Uterus (tissue), 4 donors: Measurements from ENCODE around the gene HOXC4. TPM values are rescaled to one million over a fixed set of nuclear protein-coding genes. Genes with fewer than 3 reads are reported as not detected.
A peak's percentile ranks its signal among the peaks of the same experiment; 100 is the strongest.

Experiments
- DNase-seq, 2 donors: peaks; one replicate each; pipeline ENCODE4 v3.0.0-alpha.2; 2019 to 2020
- H3K27ac ChIP-seq, 2 donors: fragments of 200-600 bp; sonication (generic); 1 replicate in 1 of 2; 2 replicates in 1 of 2; pipeline ENCODE4 v1.5.1; 2016 to 2018
- H3K27me3 ChIP-seq, 2 donors: fragments of 200-600 bp; sonication (generic); one replicate each; pipeline ENCODE4 v1.5.1; 2018 to 2019; ENCODE audit warnings: control low read depth in 1 of 2
- H3K36me3 ChIP-seq, 2 donors: fragments of 200-600 bp; sonication (generic); one replicate each; pipeline ENCODE4 v1.5.1; 2019; ENCODE audit warnings: control low read depth in 1 of 2
- H3K4me1 ChIP-seq, 2 donors: fragments of 200-600 bp; sonication (generic); one replicate each; pipeline ENCODE4 v1.5.1; 2018 to 2019; ENCODE audit warnings: control low read depth in 1 of 2
- H3K4me3 ChIP-seq, 2 donors: fragments of 200-600 bp; sonication (generic); 1 replicate in 1 of 2; 2 replicates in 1 of 2; pipeline ENCODE4 v1.5.1; 2018 to 2019; ENCODE audit warnings: mild to moderate bottlenecking in 1 of 2
- H3K9me3 ChIP-seq, 2 donors: fragments of 200-600 bp; sonication (generic); one replicate each; pipeline ENCODE4 v1.5.1; 2019; ENCODE audit warnings: control low read depth in 1 of 2
- POLR2A ChIP-seq, 2 donors: fragments of 450-650 bp; IDR thresholded peaks; one replicate each; pipeline ENCODE4 v1.6.1; 2016; ENCODE audit warnings: antibody characterized with exemption in 2 of 2, mild to moderate bottlenecking in 1 of 2, moderate library complexity in 1 of 2
- intact Hi-C: fragments of 100-400 bp; cut with DNase I; formaldehyde crosslinking; loops from one replicate; pipeline ENCODE4 v1.15.1; 2023; ENCODE audit warnings: low total_unique reads
- total RNA-seq, 4 donors: library from RNA; depleted of rRNA in 3 of 4; stranded (reverse); fragments of >200 nt in 3 of 4; gene quantifications; one replicate each; pipeline versions ENCODE4 v1.1.0 to v1.2.4, GENCODE V29; 2014 to 2023
- TF ChIP-seq, protein P1 (sequence below), 4 experiments: fragments of 200-600 bp in 2 of 4; fragments of 450-650 bp in 2 of 4; sonication (generic) in 2 of 4; IDR thresholded peaks; one replicate each; pipeline ENCODE4 v1.5.1; 2016 to 2019; ENCODE audit warnings: antibody characterized with exemption in 4 of 4, mild to moderate bottlenecking in 2 of 4, moderate library complexity in 1 of 4
- donor health status: DM: yes; HTN: yes; CAD: no.

HOXC4 gene
- total RNA-seq, 4 donors from 2014 or later, result 0.83 to 28.6 (median 1.2) TPM; not detected in 1

- H3K27ac ChIP-seq, result peak overlapping the region; percentile 84
- H3K4me3 ChIP-seq, result peak overlapping the region in 1 of 2 donors; percentile 49
- no peaks in the 10 kb centered on the region for H3K36me3 ChIP-seq
- H3K27me3 ChIP-seq, result peaks cover 0 to 13% of the 10 kb centered on the region in 2 donors
- TF ChIP-seq, protein P1, sequence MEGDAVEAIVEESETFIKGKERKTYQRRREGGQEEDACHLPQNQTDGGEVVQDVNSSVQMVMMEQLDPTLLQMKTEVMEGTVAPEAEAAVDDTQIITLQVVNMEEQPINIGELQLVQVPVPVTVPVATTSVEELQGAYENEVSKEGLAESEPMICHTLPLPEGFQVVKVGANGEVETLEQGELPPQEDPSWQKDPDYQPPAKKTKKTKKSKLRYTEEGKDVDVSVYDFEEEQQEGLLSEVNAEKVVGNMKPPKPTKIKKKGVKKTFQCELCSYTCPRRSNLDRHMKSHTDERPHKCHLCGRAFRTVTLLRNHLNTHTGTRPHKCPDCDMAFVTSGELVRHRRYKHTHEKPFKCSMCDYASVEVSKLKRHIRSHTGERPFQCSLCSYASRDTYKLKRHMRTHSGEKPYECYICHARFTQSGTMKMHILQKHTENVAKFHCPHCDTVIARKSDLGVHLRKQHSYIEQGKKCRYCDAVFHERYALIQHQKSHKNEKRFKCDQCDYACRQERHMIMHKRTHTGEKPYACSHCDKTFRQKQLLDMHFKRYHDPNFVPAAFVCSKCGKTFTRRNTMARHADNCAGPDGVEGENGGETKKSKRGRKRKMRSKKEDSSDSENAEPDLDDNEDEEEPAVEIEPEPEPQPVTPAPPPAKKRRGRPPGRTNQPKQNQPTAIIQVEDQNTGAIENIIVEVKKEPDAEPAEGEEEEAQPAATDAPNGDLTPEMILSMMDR (IDR thresholded peaks at IDR 0.05), result no peak
- no peak for TF ChIP-seq POLR2A (IDR thresholded peaks at IDR 0.05)
- no peaks in the 10 kb centered on the region for H3K9me3 ChIP-seq
- no peak for DNase-seq
- no peaks in the 10 kb centered on the region for H3K4me1 ChIP-seq
- intact Hi-C loops, result no loop called here
Measured at GRCh38 chr12:54019924-54020590, 33.6 kb upstream of the HOXC4 start.

DNA sequence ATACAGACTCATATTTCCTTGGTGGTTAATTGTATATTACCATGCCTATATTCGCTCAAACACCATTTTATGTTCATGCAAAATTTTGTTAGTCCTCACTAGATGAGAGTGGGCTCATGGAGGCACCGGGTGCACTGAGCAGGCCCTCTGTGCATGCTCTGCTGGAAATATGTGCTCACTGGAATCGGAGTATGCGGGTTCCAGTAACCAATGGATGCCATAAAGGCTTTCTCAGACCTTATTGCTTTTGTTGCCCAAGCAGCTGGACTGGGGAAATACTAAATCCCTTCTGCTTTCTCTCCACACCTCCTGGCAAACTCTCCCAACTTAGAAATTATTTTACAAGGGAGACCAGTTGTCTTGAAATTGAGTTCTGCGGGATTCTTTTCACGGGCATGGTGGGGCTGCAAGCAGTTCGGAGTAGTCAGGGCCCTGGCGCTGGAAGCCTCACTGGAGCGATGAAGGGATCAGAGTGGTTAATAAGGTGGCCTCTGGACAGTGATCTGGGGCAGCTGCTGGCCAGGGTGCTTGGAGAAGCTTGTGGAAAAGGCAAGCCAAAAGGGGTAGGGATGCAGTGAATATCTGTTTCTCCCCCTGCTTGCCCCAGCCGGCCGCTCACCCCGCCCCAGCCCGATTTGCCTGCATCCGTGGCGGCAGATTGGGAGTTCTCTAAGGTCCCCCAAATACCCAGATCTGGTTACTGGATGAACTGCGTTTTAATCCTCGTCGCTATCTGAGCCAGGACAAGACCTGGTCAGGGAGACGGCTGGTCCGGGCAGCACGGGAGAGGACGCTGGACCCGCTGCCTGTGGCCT is 32.8 kb upstream of the HOXC4 start:
- intact Hi-C loops, result no loop called here
- peak overlapping the region in 1 of 2 donors; percentile 49 for H3K4me3 ChIP-seq

GRCh38 chr12:54021432-54022013 is 32.1 kb upstream of the HOXC4 start:
- no peak for DNase-seq
- intact Hi-C loops, result no loop called here
- Histone ChIP-seq H3K4me3 (peak overlapping the region in 1 of 2 donors; percentile 49), H3K27ac (no peak overlapping the region), H3K4me1 (no peaks in the 10 kb centered on the region), H3K36me3 (no peaks in the 10 kb centered on the region), H3K27me3 (peaks cover 0 to 15% of the 10 kb centered on the region in 2 donors), H3K9me3 (no peaks in the 10 kb centered on the region)
- TF ChIP-seq, protein P1 (IDR thresholded peaks at IDR 0.05), result no peak
- TF ChIP-seq POLR2A (IDR thresholded peaks at IDR 0.05), result no peak

More for the DNA sequence above, 32.8 kb upstream of the HOXC4 start:
- Histone ChIP-seq H3K27ac (no peak overlapping the region), H3K9me3 (no peaks in the 10 kb centered on the region), H3K27me3 (peaks cover 0 to 14% of the 10 kb centered on the region in 2 donors), H3K4me1 (no peaks in the 10 kb centered on the region), H3K36me3 (no peaks in the 10 kb centered on the region)
- no peak for DNase-seq
- TF ChIP-seq, protein P1 (IDR thresholded peaks at IDR 0.05), result no peak
- TF ChIP-seq POLR2A (IDR thresholded peaks at IDR 0.05), result no peak

GRCh38 chr12:54022960-54023884 is 30.4 kb upstream of the HOXC4 start:
- DNase-seq, result no peak
- H3K27me3 ChIP-seq, result peaks cover 0 to 25% of the 10 kb centered on the region in 2 donors
- H3K4me1 ChIP-seq, result no peaks in the 10 kb centered on the region
- intact Hi-C loops, result no loop called here
- H3K4me3 ChIP-seq, result no peak overlapping the region
- H3K36me3 ChIP-seq, result no peaks in the 10 kb centered on the region
- TF ChIP-seq, protein P1 (IDR thresholded peaks at IDR 0.05), result no peak
- no peak for TF ChIP-seq POLR2A (IDR thresholded peaks at IDR 0.05)
- no peaks in the 10 kb centered on the region for H3K9me3 ChIP-seq
- H3K27ac ChIP-seq, result no peak overlapping the region
